Superior temporal gyrus (tissue), 1 donor: Measurements from ENCODE around the gene CD82.
A peak's percentile ranks its signal among the peaks of the same experiment; 100 is the strongest.
"Not testable (repeated sequence)": the region's sequence is repeated elsewhere in the genome, so short reads cannot be mapped to it uniquely, and the experiment has no call there.

Experiments used
- DNase-seq: peaks from one replicate; pipeline ENCODE4 v3.0.0-alpha.2; 2016; ENCODE audit errors: extremely low spot score

The CD82 gene

GRCh38 chr11:44631831-44632230, 66.4 kb downstream of the CD82 start:
- no peak for DNase-seq

GRCh38 chr11:44632466-44633123, 67.1 kb downstream of the CD82 start:
- no peak for DNase-seq

GRCh38 chr11:44633641-44634040, 68.2 kb downstream of the CD82 start:
- no peak for DNase-seq

- peak; percentile 89 for DNase-seq
These were observed 69.2 kb downstream of the CD82 start for GRCh38 chr11:44634401-44635281.

GRCh38 chr11:44637487-44637886, 72.0 kb downstream of the CD82 start:
- DNase-seq, result no peak

GRCh38 chr11:44638032-44638431, 72.6 kb downstream of the CD82 start:
- DNase-seq, result no peak

- DNase-seq, result no peak
These were observed 77.8 kb downstream of the CD82 start for GRCh38 chr11:44643217-44643616.

GRCh38 chr11:44645827-44646226, 80.4 kb downstream of the CD82 start:
- no peak for DNase-seq

- DNase-seq, result not testable (repeated sequence)
These were observed 81.9 kb downstream of the CD82 start for GRCh38 chr11:44647255-44647955.

GRCh38 chr11:44648109-44648508, 82.6 kb downstream of the CD82 start:
- no peak for DNase-seq

GRCh38 chr11:44651535-44652155, 86.2 kb downstream of the CD82 start:
- no peak for DNase-seq

GRCh38 chr11:44652901-44653644, 87.6 kb downstream of the CD82 start:
- DNase-seq, result no peak

- no peak for DNase-seq
These were observed 88.6 kb downstream of the CD82 start for GRCh38 chr11:44654057-44654456.

GRCh38 chr11:44654596-44654995, 89.1 kb downstream of the CD82 start:
- DNase-seq, result no peak

- no peak for DNase-seq
These were observed 92.5 kb downstream of the CD82 start for GRCh38 chr11:44657836-44658505.

- no peak for DNase-seq
These were observed 93.0 kb downstream of the CD82 start for GRCh38 chr11:44658506-44658850.

- DNase-seq, result no peak
These were observed 94.2 kb downstream of the CD82 start for GRCh38 chr11:44659641-44660040.

GRCh38 chr11:44660535-44660934, 95.1 kb downstream of the CD82 start:
- DNase-seq, result not testable (repeated sequence)

GRCh38 chr11:44661311-44661717, 95.9 kb downstream of the CD82 start:
- DNase-seq, result no peak
